HepG2 (cell line): Measurements from ENCODE around the gene NR1H2. TPM values are rescaled to one million over a fixed set of nuclear protein-coding genes. Genes with fewer than 3 reads are reported as not detected.

Experiments used
- ATAC-seq: fragments of 200-7000 bp; cut with Tn5 transposase; 3 replicates; pipeline ENCODE4 v1.9.1; 2020; ENCODE audit warnings: mild to moderate bottlenecking, moderate library complexity
- Bru-seq: library from RNA; stranded (reverse); fragments of 400-500 nt; gene quantifications from one replicate; lab custom pipeline; 2021; lab: Mats Ljungman, UMichigan
- BruChase-seq, 2 experiments: library from RNA; stranded (reverse); fragments of 400-500 nt; gene quantifications; one replicate each; lab custom pipeline; 2021; lab: Mats Ljungman, UMichigan
- BruUV-seq: library from RNA; stranded (reverse); fragments of 400-500 nt; replicated peaks from 2 replicates; lab custom pipeline; 2021; lab: Mats Ljungman, UMichigan
- CTCF ChIA-PET: fragments of 300-600 bp; formaldehyde crosslinking; extraction: SDS; loops from one replicate; lab custom pipeline; 2021; ENCODE audit warnings: low total read pairs, inconsistent platforms, low intra/inter-chr PET ratio; lab: Yijun Ruan, JAX
- POLR2A ChIA-PET: fragments of 350-600 bp; sonication (Branson Sonifier 250); formaldehyde crosslinking; loops from one replicate; lab custom pipeline; 2020; ENCODE audit warnings: antibody characterized with exemption, inconsistent platforms; lab: Yijun Ruan, JAX
- DNase-seq: peaks from one replicate; pipeline ENCODE4 v3.0.0-alpha.2; 2015; ENCODE audit warnings: low spot score
- FAIRE-seq: peaks from 3 replicates; lab custom pipeline; 2011; peaks lifted over from hg19 to GRCh38; lab: Jason Lieb, UNC
- H2AFZ ChIP-seq: one replicate; pipeline ENCODE4 v1.6.1; 2011; ENCODE audit warnings: low read length, inconsistent platforms
- H3K27ac ChIP-seq: fragments of 300-600 bp; 3 replicates; pipeline ENCODE4 v1.8.0; 2011; ENCODE audit warnings: mixed run types, mild to moderate bottlenecking, mixed read lengths, low read length, inconsistent platforms; ENCODE audit not compliant: insufficient read depth; ENCODE audit errors: extremely low read length
- H3K27me3 ChIP-seq, 2 experiments: fragments of 200-600 bp in 1 of 2; 2 replicates in 1 of 2; 3 replicates in 1 of 2; pipeline versions ENCODE4 v1.6.0 to v1.8.0; 2011; ENCODE audit warnings: low read length in 2 of 2, mild to moderate bottlenecking in 2 of 2, moderate library complexity in 2 of 2, inconsistent platforms in 1 of 2; ENCODE audit not compliant: insufficient read depth in 2 of 2, control insufficient read depth in 1 of 2
- H3K36me3 ChIP-seq, 2 experiments: fragments of 200-600 bp in 1 of 2; replicated peaks in 1 of 2; 2 replicates in 1 of 2; 3 replicates in 1 of 2; pipeline versions ENCODE4 v1.5.1 to v1.8.0; 2011; ENCODE audit warnings: low read length in 2 of 2, inconsistent platforms in 1 of 2; ENCODE audit not compliant: insufficient read depth in 2 of 2, control insufficient read depth in 1 of 2
- H3K4me1 ChIP-seq: 2 replicates; pipeline ENCODE4 v1.5.1; 2012; ENCODE audit warnings: low read length, inconsistent platforms; ENCODE audit not compliant: insufficient read depth
- H3K4me2 ChIP-seq: 2 replicates; pipeline ENCODE4 v1.6.0; 2011; ENCODE audit warnings: low read depth, low read length, inconsistent platforms
- H3K4me3 ChIP-seq, 3 experiments: fragments of 200-600 bp in 1 of 3; sonication (generic), shearing (Covaris generic) in 1 of 3; replicated peaks in 1 of 3; 2 replicates each; pipeline ENCODE4 v1.5.1; 2011 to 2016; ENCODE audit warnings: low read length in 3 of 3, inconsistent platforms in 2 of 3, low read depth in 2 of 3, mild to moderate bottlenecking in 2 of 3, control low read depth in 1 of 3, mixed read lengths in 1 of 3; ENCODE audit not compliant: insufficient read depth in 1 of 3
- H3K79me2 ChIP-seq: one replicate; pipeline ENCODE4 v1.6.1; 2011; ENCODE audit warnings: low read length, inconsistent platforms; ENCODE audit not compliant: insufficient read depth
- H3K9ac ChIP-seq: 2 replicates; pipeline ENCODE4 v1.6.0; 2011; ENCODE audit warnings: mild to moderate bottlenecking, low read depth, low read length, inconsistent platforms; ENCODE audit not compliant: insufficient read depth
- H3K9me3 ChIP-seq: 2 replicates; pipeline ENCODE4 v1.5.1; 2012; ENCODE audit warnings: mild to moderate bottlenecking, low read length
- H4K20me1 ChIP-seq: 2 replicates; pipeline ENCODE4 v1.6.0; 2011; ENCODE audit warnings: inconsistent platforms, mild to moderate bottlenecking, low read length, moderate library complexity; ENCODE audit not compliant: insufficient read depth
- ATF7-NPFF ChIP-seq: sonication (generic); formaldehyde crosslinking; IDR thresholded peaks from 2 replicates; pipeline ENCODE4 v1.8.1; 2023; ENCODE audit warnings: mild to moderate bottlenecking, low read depth, missing genetic modification reagents, moderate library complexity
- HIC2 ChIP-seq: sonication (generic); formaldehyde crosslinking; IDR thresholded peaks from 2 replicates; pipeline ENCODE4 v1.9.0; 2022; ENCODE audit warnings: low read depth, missing genetic modification reagents
- MLX ChIP-seq: IDR thresholded peaks from 2 replicates; pipeline ENCODE4 v1.6.1; 2016
- PAWR ChIP-seq: sonication (generic); formaldehyde crosslinking; IDR thresholded peaks from 2 replicates; pipeline ENCODE4 v1.4.0; 2020; ENCODE audit warnings: missing genetic modification reagents, mild to moderate bottlenecking, borderline replicate concordance
- POLR2AphosphoS5 ChIP-seq: IDR thresholded peaks from 2 replicates; pipeline ENCODE4 v1.6.1; 2012; ENCODE audit warnings: low read depth, low read length
- SMYD3 ChIP-seq: sonication (generic); formaldehyde crosslinking; IDR thresholded peaks from 2 replicates; pipeline ENCODE4 v1.8.1; 2023; ENCODE audit warnings: mild to moderate bottlenecking, missing genetic modification reagents
- ZBTB2 ChIP-seq: sonication (generic); formaldehyde crosslinking; IDR thresholded peaks from 2 replicates; pipeline ENCODE4 v1.8.0; 2022; ENCODE audit warnings: low read depth, missing genetic modification reagents
- ZNF501 ChIP-seq: sonication (generic); formaldehyde crosslinking; IDR thresholded peaks from 2 replicates; pipeline ENCODE4 v1.5.1; 2020; ENCODE audit warnings: mild to moderate bottlenecking, moderate library complexity, missing genetic modification reagents
- whole genome bisulfite sequencing: methylation state at CpG from one replicate; pipeline ENCODE4 v1.1.6; 2017; ENCODE audit warnings: low lambda C conversion rate; 5-methylcytosine and 5-hydroxymethylcytosine counted together
- in situ Hi-C: cut with HindIII; loops from 2 replicates; pipeline ENCODE4 v1.10.0; 2017; ENCODE audit warnings: low pct_unique_long_range_greater_than_20kb; ENCODE audit not compliant: extremely low pct_ligation_motif_present
- intact Hi-C: fragments of 100-400 bp; cut with micrococcal nuclease; formaldehyde crosslinking; loops from one replicate; pipeline ENCODE4 v1.10.0; 2022; ENCODE audit not compliant: unreplicated experiment
- long read RNA-seq, 2 experiments: library from RNA in 1 of 2; library from polyadenylated mRNA in 1 of 2; stranded (forward) in 1 of 2; unstranded in 1 of 2; transcript quantifications; one replicate each; pipeline ENCODE4 v2.0.0, GENCODE V29; 2019 to 2022
- polyA minus RNA-seq, 3 experiments: library from RNA; depleted of rRNA, polyadenylated mRNA; stranded (reverse); fragments of >200 nt; gene quantifications; 2 replicates each; pipeline ENCODE4 v1.2.3, GENCODE V29; 2011; ENCODE audit warnings: low replicate concordance in 1 of 3
- polyA plus RNA-seq, 8 experiments: library from polyadenylated mRNA; depleted of rRNA in 3 of 8; stranded (reverse) in 7 of 8; unstranded in 1 of 8; fragments of >200 nt; fragmentation: Illumina TruSeq in 4 of 8; extraction: Trizol in 4 of 8; gene quantifications; 2 replicates each; pipeline versions ENCODE4 v1.2.1 to v1.2.3, GENCODE V29; 2011 to 2016; ENCODE audit warnings: low read depth in 4 of 8, missing spikeins in 1 of 8, mixed read lengths in 1 of 8; ENCODE audit not compliant: insufficient read depth in 1 of 8
- total RNA-seq, 5 experiments: library from RNA; depleted of rRNA; stranded (reverse); fragments of >200 nt; fragmentation: Illumina TruSeq; extraction: Trizol; gene quantifications; 2 replicates each; pipeline ENCODE4 v1.2.3, GENCODE V29; 2016; ENCODE audit warnings: low read depth in 1 of 5
- TF ChIP-seq, protein P1 (sequence below): sonication (generic); formaldehyde crosslinking; IDR thresholded peaks from 2 replicates; pipeline ENCODE4 v1.4.0; 2020; ENCODE audit warnings: missing genetic modification reagents

The NR1H2 gene
- 11.7 and 13.5 TPM in 2 replicates for total RNA-seq (2016; rRNA removed; fragmentation: Illumina TruSeq; extraction: Trizol)
- total RNA-seq (2016; cell fraction: cytosol; rRNA removed; fragmentation: Illumina TruSeq; extraction: Trizol; ENCODE audit: low read depth), result 1.7 and 2.8 TPM in 2 replicates
- 11.7 and 13.1 TPM in 2 replicates for total RNA-seq (2016; cell fraction: insoluble cytoplasmic fraction; rRNA removed; fragmentation: Illumina TruSeq; extraction: Trizol)
- total RNA-seq (2016; cell fraction: membrane; rRNA removed; fragmentation: Illumina TruSeq; extraction: Trizol), result 5.8 and 8.2 TPM in 2 replicates
- 7.5 and 8.1 TPM in 2 replicates for total RNA-seq (2016; cell fraction: nucleus; rRNA removed; fragmentation: Illumina TruSeq; extraction: Trizol)
- 10.3 and 15.9 TPM in 2 replicates for polyA plus RNA-seq (2011; rRNA removed)
- 10.6 and 16.6 TPM in 2 replicates for polyA plus RNA-seq (2011; cell fraction: cytosol; rRNA removed)
- polyA plus RNA-seq (2011; cell fraction: nucleus; rRNA removed), result 35.4 and 44.9 TPM in 2 replicates
- 8.7 and 11.8 TPM in 2 replicates for polyA plus RNA-seq (2012)
- 1.6 and 2.2 TPM in 2 replicates for polyA plus RNA-seq (2016; cell fraction: cytosol; fragmentation: Illumina TruSeq; extraction: Trizol; ENCODE audit: low read depth)
- polyA plus RNA-seq (2016; cell fraction: insoluble cytoplasmic fraction; fragmentation: Illumina TruSeq; extraction: Trizol; ENCODE audit: low read depth), result 12.2 and 13.2 TPM in 2 replicates
- polyA plus RNA-seq (2016; cell fraction: membrane; fragmentation: Illumina TruSeq; extraction: Trizol; ENCODE audit: low read depth), result 4.7 and 5.2 TPM in 2 replicates
- polyA plus RNA-seq (2016; cell fraction: nucleus; fragmentation: Illumina TruSeq; extraction: Trizol; ENCODE audit: insufficient read depth, low read depth), result 17.3 and 19.8 TPM in 2 replicates
- 20.5 and 64.7 TPM in 2 replicates for polyA minus RNA-seq (2011; rRNA and poly(A)+ RNA removed; ENCODE audit: low replicate concordance)
- polyA minus RNA-seq (2011; cell fraction: cytosol; rRNA and poly(A)+ RNA removed), result 7.3 and 8.6 TPM in 2 replicates
- 14.4 and 16.1 TPM in 2 replicates for polyA minus RNA-seq (2011; cell fraction: nucleus; rRNA and poly(A)+ RNA removed)
- Bru-seq, nascent RNA, result percentile 57 among the genes with signal in this experiment
- BruChase-seq, experiment 1, labeled RNA remaining after a 6-hour chase, result percentile 78 among the genes with signal in this experiment
- BruChase-seq, experiment 2, labeled RNA remaining after a 2-hour chase, result percentile 68 among the genes with signal in this experiment
- long read RNA-seq, experiment 1, transcript NR1H2-201 (10 exons, 1,998 nt), result major isoform, 23 of 36 reads
- long read RNA-seq, experiment 1, partial matches to known transcripts, result 4 of 36 reads
- long read RNA-seq, experiment 1, other reads (novel, unspliced or antisense), result 5 of 36 reads
- long read RNA-seq, experiment 2, transcript NR1H2-201 (10 exons, 1,998 nt), result major isoform, 41 of 66 reads
- long read RNA-seq, experiment 2, partial matches to known transcripts, result 23 of 66 reads
- long read RNA-seq, experiment 2, other reads (novel, unspliced or antisense), result 2 of 66 reads

GRCh38 chr19:50376166-50377050 lies at the start of gene NR1H2:
NR1H2 (plus strand) TSS chr19:50376457; CDS start chr19:50377606, 1,149 bp downstream.
- in situ Hi-C loops, result loop anchor here (10.0 kb wide), 1 partner anchor 88 kb away; no protein-coding TSS in a partner anchor
- POLR2A ChIA-PET, result interaction anchor here (0.9 to 2.1 kb wide), 5 partner anchors 8 to 89 kb away, joined by 3 to 12 read pairs (median 7); partner anchors contain the start of genes KCNC3 and POLD1
- no peak for TF ChIP-seq HIC2
- no peak for TF ChIP-seq SMYD3 (CRISPR knock-in tag)
- TF ChIP-seq, protein P1, sequence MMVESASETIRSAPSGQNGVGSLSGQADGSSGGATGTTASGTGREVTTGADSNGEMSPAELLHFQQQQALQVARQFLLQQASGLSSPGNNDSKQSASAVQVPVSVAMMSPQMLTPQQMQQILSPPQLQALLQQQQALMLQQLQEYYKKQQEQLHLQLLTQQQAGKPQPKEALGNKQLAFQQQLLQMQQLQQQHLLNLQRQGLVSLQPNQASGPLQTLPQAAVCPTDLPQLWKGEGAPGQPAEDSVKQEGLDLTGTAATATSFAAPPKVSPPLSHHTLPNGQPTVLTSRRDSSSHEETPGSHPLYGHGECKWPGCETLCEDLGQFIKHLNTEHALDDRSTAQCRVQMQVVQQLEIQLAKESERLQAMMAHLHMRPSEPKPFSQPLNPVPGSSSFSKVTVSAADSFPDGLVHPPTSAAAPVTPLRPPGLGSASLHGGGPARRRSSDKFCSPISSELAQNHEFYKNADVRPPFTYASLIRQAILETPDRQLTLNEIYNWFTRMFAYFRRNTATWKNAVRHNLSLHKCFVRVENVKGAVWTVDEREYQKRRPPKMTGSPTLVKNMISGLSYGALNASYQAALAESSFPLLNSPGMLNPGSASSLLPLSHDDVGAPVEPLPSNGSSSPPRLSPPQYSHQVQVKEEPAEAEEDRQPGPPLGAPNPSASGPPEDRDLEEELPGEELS, result peak; percentile 46; the same call in 1 of the 2 replicates
- TF ChIP-seq PAWR (CRISPR knock-in tag), result 0 out of 2 replicates have a peak, but pooled peaks have one; percentile 14
- TF ChIP-seq ZNF501, result peak; percentile 95
- peak; percentile 81 for TF ChIP-seq POLR2AphosphoS5
- peak; percentile 67; the same call in 1 of the 2 replicates for TF ChIP-seq ATF7-NPFF (CRISPR knock-in tag)
- TF ChIP-seq MLX, result no peak; the same call in 1 of the 2 replicates
- TF ChIP-seq ZBTB2, result 0 out of 2 replicates have a peak, but pooled peaks have one; percentile 37

More at GRCh38 chr19:50376166-50377050, at the start of gene NR1H2:
- peaks cover 15 to 30% of the 10 kb centered on the region in 2 experiments; a peak in 4 of 5 replicates for H3K36me3 ChIP-seq
- intact Hi-C loops, result no loop called here
- H4K20me1 ChIP-seq, result no peaks in the 10 kb centered on the region
- BruUV-seq, result TSS peak; percentile 94
- WGBS, result 5% methylated on average over 67 of the region's 67 CpGs
- peak; percentile 94 for ATAC-seq
- H3K9ac ChIP-seq, result peak within 1 kb of the TSS; percentile 98
- CTCF ChIA-PET, result no interaction called here
- no peaks in the 10 kb centered on the region for H3K9me3 ChIP-seq
- H3K4me1 ChIP-seq, result no peaks in the 10 kb centered on the region
- FAIRE-seq, result peak; percentile 89
- H3K27ac ChIP-seq, result peak within 1 kb of the TSS; percentile 96
- H3K79me2 ChIP-seq, result no peaks in the 10 kb centered on the region
- DNase-seq, result peak; percentile 92
- peak within 1 kb of the TSS; percentile 86 to 94 (median 90) for H3K4me3 ChIP-seq
- peak within 1 kb of the TSS; percentile 70 for H3K4me2 ChIP-seq
- no peaks in the 10 kb centered on the region; a peak in 1 of 5 replicates for H3K27me3 ChIP-seq
- H2AFZ ChIP-seq, result peak within 1 kb of the TSS; percentile 32
